Left lung (tissue), 10 donors: Measurements from ENCODE around the gene ESRP2. TPM values are rescaled to one million over a fixed set of nuclear protein-coding genes. Genes with fewer than 3 reads are reported as not detected.

Experiments used
- ATAC-seq: fragments of 200-7000 bp; cut with Tn5 transposase; one replicate; pipeline ENCODE4 v1.9.1; 2020; ENCODE audit warnings: moderate library complexity
- DNase-seq, 4 donors: peaks; one replicate each; pipeline ENCODE4 v3.0.0-alpha.2; 2013 to 2020
- H3K27ac ChIP-seq, 2 donors: fragments of 200-600 bp; sonication (generic) in 1 of 2; one replicate each; pipeline versions ENCODE4 v1.5.0 to v1.8.0; 2020 to 2021
- H3K27me3 ChIP-seq, 2 donors: fragments of 200-600 bp; sonication (generic) in 1 of 2; one replicate each; pipeline versions ENCODE4 v1.5.0 to v1.8.0; 2020 to 2021
- H3K36me3 ChIP-seq, 2 donors: fragments of 200-600 bp; sonication (generic) in 1 of 2; one replicate each; pipeline versions ENCODE4 v1.5.0 to v1.8.0; 2020 to 2021
- H3K4me1 ChIP-seq, 2 donors: fragments of 200-600 bp; one replicate each; pipeline ENCODE4 v1.8.0; 2021
- H3K4me3 ChIP-seq, 2 donors: fragments of 200-600 bp; sonication (generic) in 1 of 2; one replicate each; pipeline versions ENCODE4 v1.5.0 to v1.8.0; 2020 to 2021; ENCODE audit warnings: mild to moderate bottlenecking in 1 of 2
- H3K9me3 ChIP-seq, 2 donors: fragments of 200-600 bp; sonication (generic) in 1 of 2; one replicate each; pipeline versions ENCODE4 v1.5.0 to v1.8.0; 2020 to 2021
- CTCF ChIP-seq, 2 donors: fragments of 200-600 bp; sonication (generic) in 1 of 2; IDR thresholded peaks; one replicate each; pipeline versions ENCODE4 v1.5.0 to v1.8.0; 2021; ENCODE audit warnings: antibody characterized with exemption in 2 of 2
- intact Hi-C, 2 donors: fragments of 100-400 bp; cut with DNase I; formaldehyde crosslinking; loops; one replicate each; pipeline versions ENCODE4 v1.11.2 to v1.14.2; 2022
- polyA plus RNA-seq, 6 donors: library from polyadenylated mRNA; unstranded; fragments of 120-200 nt; gene quantifications; one replicate each; pipeline ENCODE4 v1.2.1, GENCODE V29; 2013; ENCODE audit not compliant: insufficient read length in 6 of 6
- total RNA-seq, 2 donors: library from RNA; stranded (reverse); fragmentation: NEBNext Ultra II Directional; extraction: Animal tissue kit (Norgen Biotek cat#: 25700); gene quantifications; one replicate each; pipeline ENCODE4 v1.2.1, GENCODE V29; 2021
- donor health status: DM: no; HTN: yes; CAD: no.
- donor health status: DM: no; HTN: no; CAD: no.

ESRP2 gene
- total and polyA plus RNA-seq, 8 donors = 45.7 to 62.6 (median 54.2) TPM

DNA sequence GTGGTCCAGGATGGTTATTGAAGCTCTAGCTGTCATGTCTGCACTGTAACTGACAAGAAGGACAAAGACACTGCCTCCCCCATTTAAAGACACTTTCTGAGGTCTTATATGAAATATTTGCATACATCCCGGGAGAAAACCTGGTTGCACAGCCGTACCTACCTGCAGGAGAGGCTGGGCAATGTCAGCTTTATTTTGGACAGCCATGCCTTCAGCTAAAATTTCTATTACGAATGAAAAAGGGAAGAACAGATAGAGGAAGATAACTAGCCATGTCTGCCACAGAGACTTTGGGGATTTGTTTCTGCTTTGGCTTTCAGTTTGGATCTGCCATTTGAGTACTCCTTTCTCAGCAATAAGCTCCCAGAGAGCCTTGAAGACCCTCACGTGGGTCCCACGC, 47.4 kb upstream of the ESRP2 start:
- no peak for TF ChIP-seq CTCF (IDR thresholded peaks at IDR 0.05)
- H3K36me3 ChIP-seq = peaks cover 0 to 30% of the 10 kb centered on the region in 2 donors
- intact Hi-C loops = no loop called here
- H3K9me3 ChIP-seq = no peaks in the 10 kb centered on the region
- no peak overlapping the region for H3K4me3 ChIP-seq
- DNase-seq (no peak), ATAC-seq (no peak)
- peak overlapping the region; percentile 11 to 81 for H3K27ac ChIP-seq
- H3K4me1 ChIP-seq = peaks cover 10 to 56% of the 10 kb centered on the region in 2 donors
- H3K27me3 ChIP-seq = no peaks in the 10 kb centered on the region

DNA sequence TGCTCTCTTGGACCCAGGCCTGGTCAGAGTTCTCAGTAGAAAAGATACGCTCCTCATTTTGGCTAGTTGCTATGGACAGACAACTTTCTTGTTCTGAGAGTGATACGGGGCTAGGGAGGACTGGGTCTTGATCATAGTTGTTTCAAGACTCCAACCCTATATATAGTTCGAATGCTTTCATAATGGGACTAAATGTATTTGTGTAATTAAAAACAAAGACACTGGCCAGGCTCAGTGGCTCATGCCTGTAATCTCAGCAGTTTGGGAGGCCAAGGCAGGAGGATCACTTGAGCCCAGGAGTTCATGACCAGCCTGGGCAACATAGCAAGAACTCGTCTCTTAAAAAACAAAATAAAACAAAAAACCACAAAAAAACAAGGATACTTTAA, 46.1 kb upstream of the ESRP2 start:
- Histone ChIP-seq H3K4me1 (peaks cover 0 to 43% of the 10 kb centered on the region in 2 donors), H3K4me3 (no peak overlapping the region), H3K27ac (no peak overlapping the region), H3K9me3 (no peaks in the 10 kb centered on the region), H3K27me3 (no peaks in the 10 kb centered on the region), H3K36me3 (peaks cover 0 to 25% of the 10 kb centered on the region in 2 donors)
- ATAC-seq (no peak), DNase-seq (no peak)
- intact Hi-C loops = no loop called here
- TF ChIP-seq CTCF (IDR thresholded peaks at IDR 0.05) = no peak

- ATAC-seq (no peak), DNase-seq (no peak)
- intact Hi-C loops = no loop called here
- H3K4me3 ChIP-seq = no peak overlapping the region
- no peak for TF ChIP-seq CTCF (IDR thresholded peaks at IDR 0.05)
- H3K27me3 ChIP-seq = no peaks in the 10 kb centered on the region
- no peak overlapping the region for H3K27ac ChIP-seq
- H3K4me1 ChIP-seq = peaks cover 0 to 37% of the 10 kb centered on the region in 2 donors
- no peaks in the 10 kb centered on the region for H3K9me3 ChIP-seq
- H3K36me3 ChIP-seq = peaks cover 0 to 21% of the 10 kb centered on the region in 2 donors
These were observed 45.6 kb upstream of the ESRP2 start for GRCh38 chr16:68281368-68282063.

DNA sequence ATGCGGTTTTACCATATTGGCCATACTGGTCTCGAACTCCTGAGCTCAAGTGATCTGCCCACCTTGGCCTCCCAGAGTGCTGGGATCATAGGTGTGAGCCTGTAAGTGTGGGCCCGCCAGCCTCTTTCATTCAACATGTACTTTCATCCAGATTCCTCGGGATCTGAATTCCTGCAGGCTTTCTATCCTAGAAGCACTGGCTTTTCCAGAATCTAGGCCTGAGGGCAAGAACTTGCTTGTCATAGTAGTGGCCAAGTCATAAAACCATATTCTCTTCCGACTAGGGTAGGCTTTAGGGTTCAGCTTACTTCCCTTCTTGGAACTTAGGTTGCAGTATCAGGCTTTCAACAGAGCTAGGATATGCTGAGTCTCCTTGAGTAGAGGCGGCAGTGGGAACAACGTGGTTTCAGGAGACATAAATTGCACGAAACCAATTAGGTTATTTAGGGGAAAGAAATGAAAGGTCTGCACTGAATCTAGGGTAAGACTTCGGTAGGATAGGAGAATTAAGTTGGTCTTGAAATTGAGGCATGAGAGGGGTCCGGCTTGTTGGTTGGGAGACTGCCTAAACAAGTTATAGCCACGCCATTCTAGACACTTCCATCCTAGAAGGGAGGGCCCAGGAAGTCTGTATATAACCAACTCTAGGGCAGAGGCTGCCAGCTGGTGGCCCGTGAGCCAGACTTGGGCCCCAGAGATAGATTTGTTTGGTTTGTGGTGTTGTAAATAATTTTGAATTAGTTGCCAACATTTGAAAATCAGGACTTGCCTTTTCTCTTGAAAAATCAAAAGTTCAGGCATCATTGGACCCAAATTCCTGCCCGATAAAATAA, 44.0 kb upstream of the ESRP2 start:
- TF ChIP-seq CTCF (IDR thresholded peaks at IDR 0.05) = no peak

GRCh38 chr16:68276223-68276622, 40.3 kb upstream of the ESRP2 start:
- peaks cover 0 to 35% of the 10 kb centered on the region in 2 donors for H3K36me3 ChIP-seq
- H3K4me1 ChIP-seq = peaks cover 8 to 22% of the 10 kb centered on the region in 2 donors
- no peak for TF ChIP-seq CTCF (IDR thresholded peaks at IDR 0.05)
- DNase-seq (peak in 1 of 4 donors; percentile 35), ATAC-seq (peak; percentile 70)
- no peak overlapping the region for H3K4me3 ChIP-seq
- H3K9me3 ChIP-seq = no peaks in the 10 kb centered on the region
- no peaks in the 10 kb centered on the region for H3K27me3 ChIP-seq
- intact Hi-C loops = no loop called here
- H3K27ac ChIP-seq = peak overlapping the region; percentile 57 to 70

More for the DNA sequence above, 44.0 kb upstream of the ESRP2 start:
- no peaks in the 10 kb centered on the region for H3K9me3 ChIP-seq
- H3K27ac ChIP-seq = no peak overlapping the region
- ATAC-seq (no peak), DNase-seq (no peak)
- intact Hi-C loops = no loop called here
- H3K4me3 ChIP-seq = no peak overlapping the region
- no peaks in the 10 kb centered on the region for H3K27me3 ChIP-seq
- peaks cover 8 to 28% of the 10 kb centered on the region in 2 donors for H3K4me1 ChIP-seq
- peaks cover 0 to 30% of the 10 kb centered on the region in 2 donors for H3K36me3 ChIP-seq
